Prostate gland (tissue), 2 donors: Measurements from ENCODE around the gene PLEKHA3. TPM values are rescaled to one million over a fixed set of nuclear protein-coding genes. Genes with fewer than 3 reads are reported as not detected.

Source experiments
- DNase-seq: peaks from one replicate; pipeline ENCODE4 v3.0.0-alpha.2; 2019; ENCODE audit warnings: low spot score
- H3K27ac ChIP-seq, 2 donors: fragments of 200-600 bp; sonication (generic); 2 replicates each; pipeline ENCODE4 v1.5.1; 2017 to 2019
- H3K27me3 ChIP-seq: fragments of 200-600 bp; sonication (generic); replicated peaks from 2 replicates; pipeline ENCODE4 v1.5.1; 2019; ENCODE audit not compliant: insufficient read depth
- H3K36me3 ChIP-seq, 2 donors: fragments of 200-600 bp; sonication (generic); 1 replicate in 1 of 2; 2 replicates in 1 of 2; pipeline versions ENCODE4 v1.5.1 to v1.8.1; 2017 to 2019
- H3K4me1 ChIP-seq: fragments of 200-600 bp; sonication (generic); replicated peaks from 2 replicates; pipeline ENCODE4 v1.5.1; 2019
- H3K4me3 ChIP-seq, 2 donors: fragments of 200-600 bp; sonication (generic); 2 replicates each; pipeline ENCODE4 v1.5.1; 2017 to 2019
- H3K9me3 ChIP-seq: fragments of 200-600 bp; sonication (generic); 2 replicates; pipeline ENCODE4 v1.5.1; 2017
- CTCF ChIP-seq, 4 experiments: fragments of 200-600 bp in 2 of 4; fragments of 450-650 bp in 2 of 4; sonication (generic) in 2 of 4; IDR thresholded peaks; 1 replicate in 3 of 4; 2 replicates in 1 of 4; pipeline ENCODE4 v1.5.1; 2016 to 2019; ENCODE audit warnings: antibody characterized with exemption in 4 of 4, mild to moderate bottlenecking in 2 of 4, moderate library complexity in 2 of 4
- POLR2A ChIP-seq: fragments of 450-650 bp; IDR thresholded peaks from one replicate; pipeline ENCODE4 v1.6.1; 2016; ENCODE audit warnings: antibody characterized with exemption, mild to moderate bottlenecking
- POLR2AphosphoS5 ChIP-seq: sonication (generic); formaldehyde crosslinking; IDR thresholded peaks from one replicate; pipeline ENCODE4 v1.6.1; 2017; ENCODE audit warnings: antibody characterized with exemption
- WGBS: methylation state at CpG from one replicate; pipeline ENCODE4 v1.1.5; 2018; 5-methylcytosine and 5-hydroxymethylcytosine counted together
- intact Hi-C: fragments of 100-400 bp; cut with DNase I; formaldehyde crosslinking; loops from one replicate; pipeline ENCODE4 v1.14.2; 2022
- total RNA-seq, 2 donors: library from RNA; depleted of rRNA; stranded (reverse); fragments of >200 nt; gene quantifications; one replicate each; pipeline ENCODE4 v1.1.0, GENCODE V29; 2016

Gene PLEKHA3
- total RNA-seq, result 10 to 100 TPM in 1 of 2 donors, 1 to 10 TPM in 1; 8.2 to 15.7 TPM

GRCh38 chr2:178480227-178481181 lies at the start of gene PLEKHA3:
TSS of gene PLEKHA3 (plus strand) at chr2:178480457. CDS start at chr2:178480870, 413 bp downstream.
- no peaks in the 10 kb centered on the region for H3K9me3 ChIP-seq
- intact Hi-C loops, result no loop called here
- peak within 1 kb of the TSS; percentile 78 to 88 for H3K4me3 ChIP-seq
- H3K27ac ChIP-seq, result peak within 1 kb of the TSS; percentile 95 to 96
- H3K36me3 ChIP-seq, result no peaks in the 10 kb centered on the region
- H3K4me1 ChIP-seq, result peaks cover 8% of the 10 kb centered on the region
- H3K27me3 ChIP-seq, result no peaks in the 10 kb centered on the region
- peak; percentile 91 for DNase-seq
- WGBS, result under 1% methylated on average over 71 of the region's 92 CpGs
- peak; percentile 86 for TF ChIP-seq POLR2A
- TF ChIP-seq CTCF (IDR thresholded peaks at IDR 0.05), result peak in 1 of 4 experiments; percentile 19
- TF ChIP-seq POLR2AphosphoS5, result peak; percentile 77

- H3K9me3 ChIP-seq, result no peaks in the 10 kb centered on the region
- peaks cover 3% of the 10 kb centered on the region for H3K4me1 ChIP-seq
- H3K36me3 ChIP-seq, result no peaks in the 10 kb centered on the region
- intact Hi-C loops, result no loop called here
- H3K4me3 ChIP-seq, result no peak overlapping the region
- DNase-seq, result no peak
- 100% methylated on average over 2 of the region's 2 CpGs for WGBS
- TF ChIP-seq POLR2A, result no peak
- TF ChIP-seq POLR2AphosphoS5, result no peak
- no peak overlapping the region for H3K27ac ChIP-seq
- H3K27me3 ChIP-seq, result no peaks in the 10 kb centered on the region
Observed at GRCh38 chr2:178436662-178437061, 43.6 kb upstream of the PLEKHA3 start.

- 59% methylated on average over 2 of the region's 2 CpGs for WGBS
- no peak for DNase-seq
Observed at GRCh38 chr2:178441426-178441825, 38.8 kb upstream of the PLEKHA3 start.

GRCh38 chr2:178448968-178449661 lies 31.1 kb upstream of the PLEKHA3 start:
- H3K27me3 ChIP-seq, result no peaks in the 10 kb centered on the region
- WGBS, result 73% methylated on average over 4 of the region's 4 CpGs
- TF ChIP-seq CTCF (IDR thresholded peaks at IDR 0.05) (no peak), POLR2A (no peak), POLR2AphosphoS5 (no peak)
- no peaks in the 10 kb centered on the region for H3K36me3 ChIP-seq
- H3K27ac ChIP-seq, result peak overlapping the region in 1 of 2 donors; percentile 98
- H3K4me1 ChIP-seq, result peaks cover 6% of the 10 kb centered on the region
- peak overlapping the region; percentile 69 to 80 for H3K4me3 ChIP-seq
- no peak for DNase-seq
- no peaks in the 10 kb centered on the region for H3K9me3 ChIP-seq
- intact Hi-C loops, result no loop called here

More at GRCh38 chr2:178441426-178441825, 38.8 kb upstream of the PLEKHA3 start:
- H3K4me3 ChIP-seq, result no peak overlapping the region
- TF ChIP-seq POLR2AphosphoS5 (no peak), POLR2A (no peak), CTCF (IDR thresholded peaks at IDR 0.05) (no peak)
- H3K4me1 ChIP-seq, result peaks cover 3% of the 10 kb centered on the region
- H3K36me3 ChIP-seq, result no peaks in the 10 kb centered on the region
- intact Hi-C loops, result no loop called here
- no peaks in the 10 kb centered on the region for H3K27me3 ChIP-seq
- no peaks in the 10 kb centered on the region for H3K9me3 ChIP-seq
- H3K27ac ChIP-seq, result no peak overlapping the region
